Measurements from ENCODE around the gene RASA4.
"Not testable (repeated sequence)": the region's sequence is repeated elsewhere in the genome, so short reads cannot be mapped to it uniquely, and the experiment has no call there.

The RASA4 gene

DNA sequence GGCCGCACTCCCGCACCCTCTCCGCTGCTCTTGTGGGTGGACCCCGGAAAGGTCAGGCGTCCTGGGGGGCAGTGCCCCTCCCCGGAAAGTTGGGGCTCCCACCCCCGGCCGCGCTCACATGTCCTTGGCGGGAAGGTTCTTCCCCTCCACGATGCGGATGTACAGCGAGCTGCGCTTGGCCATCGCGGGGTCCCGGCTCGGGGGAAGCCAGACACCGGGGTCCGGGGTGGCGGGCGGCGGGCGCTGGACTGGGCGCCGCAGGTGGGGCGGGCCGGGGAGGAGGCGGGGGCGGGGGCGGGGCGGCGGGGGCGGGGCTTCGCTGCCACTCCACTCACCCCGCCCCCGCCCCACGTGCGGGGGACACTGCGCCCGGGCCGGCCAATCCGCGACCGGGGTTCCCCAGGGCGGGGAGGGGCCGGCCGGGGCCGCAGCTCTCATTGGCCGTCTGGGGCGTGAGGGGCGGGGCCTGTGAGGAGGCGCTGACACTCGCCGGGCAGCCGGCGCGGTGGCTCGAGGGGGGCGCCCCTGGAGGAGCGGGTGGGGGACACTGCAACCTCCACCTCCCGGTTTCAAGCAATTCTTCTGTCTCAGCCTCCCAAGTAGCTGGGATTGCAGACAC is at the start of gene RASA4:
TSS of gene RASA4 (minus strand) at position 250 of the 619 bp plus-strand sequence. CDS start at position 183, 67 bp downstream.
- peak; percentile 48 for DNase-seq

DNA sequence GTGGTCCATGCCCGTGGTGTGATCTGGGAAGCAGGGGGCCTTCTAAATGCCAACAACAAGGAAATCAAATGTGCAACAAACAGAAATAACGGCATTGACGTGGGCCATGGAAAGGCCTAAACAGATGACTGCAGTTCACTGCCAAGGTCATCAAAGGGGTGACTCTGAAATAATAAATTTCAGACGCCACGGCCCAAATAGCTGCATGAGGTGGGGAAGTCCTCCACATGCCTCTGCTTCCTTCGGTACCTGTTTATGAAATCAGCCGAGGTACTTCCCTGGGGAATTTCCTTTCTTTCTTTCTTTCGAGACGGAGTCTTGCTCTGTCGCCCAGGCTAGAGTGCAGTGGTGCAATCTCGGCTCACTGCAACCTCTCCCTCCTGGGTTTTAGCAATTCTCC is 48.2 kb upstream of the RASA4 start:
- DNase-seq: not testable (repeated sequence)

GRCh38 chr7:102649924-102650323 is 33.4 kb upstream of the RASA4 start, which contains the start of gene SPDYE2B:
Gene SPDYE2B, plus strand, starts transcription at chr7:102650319. Its CDS starts 2,030 bp downstream, at chr7:102652349.
- not testable (repeated sequence) for DNase-seq

- DNase-seq: not testable (repeated sequence)
Observed at GRCh38 chr7:102647813-102648212, 31.3 kb upstream of the RASA4 start.

DNA sequence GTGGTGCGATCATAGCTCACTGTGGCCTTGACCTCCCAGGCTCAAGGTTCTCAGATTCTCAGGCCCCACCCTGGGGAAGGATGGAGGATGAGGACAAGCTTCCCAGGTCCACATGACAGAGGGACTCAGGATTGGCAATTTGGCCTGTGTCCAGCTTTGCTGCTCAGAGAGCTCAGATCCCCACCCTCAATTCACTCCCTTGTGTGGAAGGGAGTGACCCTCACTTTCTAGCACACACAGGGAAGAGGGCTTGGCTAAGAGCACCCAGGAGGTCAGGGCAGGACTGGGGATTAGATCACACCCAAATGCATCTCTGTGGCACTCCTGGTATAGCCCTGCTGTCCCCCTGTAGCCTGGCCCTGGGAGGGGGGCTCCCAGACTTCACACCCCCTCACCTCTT is 26.8 kb upstream of the RASA4 start:
- DNase-seq: not testable (repeated sequence)

- DNase-seq: not testable (repeated sequence)
Observed at GRCh38 chr7:102642691-102643090, 26.1 kb upstream of the RASA4 start, which contains the start of gene UPK3BL1. Gene UPK3BL1, minus strand, starts transcription at chr7:102642791. Its CDS starts 50 bp downstream, at chr7:102642741.

DNA sequence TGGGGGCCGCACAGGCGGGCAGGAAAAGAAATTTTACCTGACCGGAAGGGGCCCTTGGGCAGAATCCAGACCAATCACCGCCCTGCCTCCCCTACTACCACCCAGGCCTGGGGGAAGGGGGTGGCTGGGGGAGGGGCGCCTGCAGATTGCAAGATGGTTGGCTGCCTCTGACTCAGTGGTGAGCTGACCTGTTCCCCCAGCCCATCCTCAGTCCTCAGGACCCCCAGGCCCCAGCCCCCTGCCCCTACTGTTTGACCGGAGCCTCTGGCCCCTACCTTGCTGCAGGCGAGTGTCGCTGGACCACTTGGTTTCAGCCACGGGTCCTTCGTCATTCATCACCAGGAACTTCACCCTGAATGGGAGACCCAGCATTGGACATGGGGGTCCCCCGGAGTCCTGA is 22.3 kb upstream of the RASA4 start:
- not testable (repeated sequence) for DNase-seq

DNA sequence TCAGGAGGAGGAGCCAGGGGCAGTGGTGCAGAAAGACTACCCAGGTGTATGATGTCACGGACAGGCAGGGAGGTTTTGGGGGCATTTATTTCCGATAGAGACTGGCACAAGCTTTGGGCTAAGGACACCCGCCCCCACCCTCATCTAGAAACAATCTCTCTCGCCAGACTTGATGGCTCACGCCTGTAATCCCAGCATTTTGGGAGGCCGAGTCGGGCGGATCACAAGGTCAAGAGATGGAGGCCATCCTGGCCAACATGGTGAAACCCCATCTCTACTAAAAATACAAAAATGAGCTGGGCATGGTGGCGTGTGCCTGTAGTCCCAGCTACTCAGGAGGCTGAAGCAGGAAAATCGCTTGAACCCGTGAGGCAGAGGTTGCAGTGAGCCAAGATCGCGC is 20.4 kb upstream of the RASA4 start:
- DNase-seq: not testable (repeated sequence)

GRCh38 chr7:102635354-102635753 is 18.8 kb upstream of the RASA4 start:
- not testable (repeated sequence) for DNase-seq

DNA sequence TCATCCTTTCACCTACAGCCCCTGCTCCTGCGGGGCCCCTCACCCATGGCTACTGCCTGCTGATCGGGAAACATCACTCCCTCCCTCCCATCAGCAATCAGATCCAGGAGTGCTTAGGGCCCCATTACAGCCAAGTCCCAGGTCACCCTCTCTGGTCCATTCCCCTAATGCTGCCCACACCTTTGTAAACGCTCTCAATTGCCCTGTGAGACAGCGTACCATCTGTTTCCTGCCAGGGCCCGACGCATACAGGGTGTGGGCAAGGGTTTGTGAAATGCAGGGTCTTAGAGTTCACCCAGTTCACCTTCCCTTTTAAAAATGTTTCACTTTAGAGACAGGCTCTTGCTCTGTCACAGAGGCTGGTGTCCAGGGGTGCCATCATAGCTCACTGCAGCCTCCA is 17.7 kb upstream of the RASA4 start:
- not testable (repeated sequence) for DNase-seq

GRCh38 chr7:102630622-102631021 is 14.1 kb upstream of the RASA4 start:
- not testable (repeated sequence) for DNase-seq

DNA sequence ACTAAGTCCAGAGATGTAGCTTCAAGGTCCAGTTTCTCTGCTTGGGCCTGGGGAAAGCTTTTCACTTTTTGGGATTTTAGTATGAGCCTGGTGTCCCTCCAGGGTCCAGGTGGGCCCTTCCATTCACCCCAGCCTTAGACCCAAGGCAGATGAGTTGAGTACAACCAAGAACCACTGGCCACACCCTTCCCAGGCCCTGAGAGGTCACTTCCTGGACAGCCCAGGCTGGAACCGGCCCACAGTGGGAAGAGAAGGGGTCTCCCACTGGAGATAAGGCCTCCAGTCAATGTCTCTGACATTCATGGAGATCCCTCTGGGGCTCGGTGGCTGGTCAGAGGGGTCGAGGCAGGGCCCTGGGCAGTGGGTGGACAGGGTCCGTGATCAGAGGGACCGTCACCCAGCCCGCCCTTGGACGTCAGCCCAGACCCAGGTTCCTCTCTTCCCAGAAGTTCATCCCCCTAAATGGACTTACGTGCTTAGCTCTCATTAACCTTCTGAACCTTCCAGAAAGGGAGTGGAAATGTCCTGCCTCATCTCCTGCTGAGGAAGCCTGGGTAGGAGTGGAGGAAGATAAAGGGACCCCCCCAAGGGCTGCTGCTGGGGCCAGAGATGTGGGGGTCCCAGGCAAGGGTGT is 10.8 kb upstream of the RASA4 start:
- not testable (repeated sequence) for DNase-seq

DNA sequence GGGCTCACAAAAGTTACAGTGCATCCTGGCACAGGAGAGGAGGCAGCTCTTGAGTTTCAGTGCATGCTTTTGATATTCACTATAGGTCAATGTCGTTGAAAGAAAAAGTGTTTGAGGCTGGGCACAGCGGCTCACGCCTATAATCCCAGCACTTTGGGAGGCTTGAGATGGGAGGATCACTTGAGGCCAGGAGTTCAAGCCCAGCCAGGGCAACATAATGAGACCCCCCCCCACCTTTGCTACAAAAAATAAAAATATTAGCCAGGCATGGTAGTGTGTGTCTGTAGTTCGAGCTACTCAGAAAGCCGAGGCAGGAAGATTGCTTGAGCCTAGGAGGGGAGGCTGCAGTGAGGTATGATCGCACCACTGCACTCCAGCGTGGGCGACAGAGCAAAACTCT is 1.6 kb upstream of the RASA4 start:
- not testable (repeated sequence) for DNase-seq

- DNase-seq: not testable (repeated sequence)
Observed at GRCh38 chr7:102615930-102616329, 626 bp downstream of the RASA4 start.

GRCh38 chr7:102614873-102615272 is 1.7 kb downstream of the RASA4 start:
- DNase-seq: not testable (repeated sequence)

- DNase-seq: not testable (repeated sequence)
Observed at GRCh38 chr7:102614346-102614697, 2.2 kb downstream of the RASA4 start.

- DNase-seq: peak; percentile 25
Observed at GRCh38 chr7:102613575-102614345, 2.8 kb downstream of the RASA4 start.

DNA sequence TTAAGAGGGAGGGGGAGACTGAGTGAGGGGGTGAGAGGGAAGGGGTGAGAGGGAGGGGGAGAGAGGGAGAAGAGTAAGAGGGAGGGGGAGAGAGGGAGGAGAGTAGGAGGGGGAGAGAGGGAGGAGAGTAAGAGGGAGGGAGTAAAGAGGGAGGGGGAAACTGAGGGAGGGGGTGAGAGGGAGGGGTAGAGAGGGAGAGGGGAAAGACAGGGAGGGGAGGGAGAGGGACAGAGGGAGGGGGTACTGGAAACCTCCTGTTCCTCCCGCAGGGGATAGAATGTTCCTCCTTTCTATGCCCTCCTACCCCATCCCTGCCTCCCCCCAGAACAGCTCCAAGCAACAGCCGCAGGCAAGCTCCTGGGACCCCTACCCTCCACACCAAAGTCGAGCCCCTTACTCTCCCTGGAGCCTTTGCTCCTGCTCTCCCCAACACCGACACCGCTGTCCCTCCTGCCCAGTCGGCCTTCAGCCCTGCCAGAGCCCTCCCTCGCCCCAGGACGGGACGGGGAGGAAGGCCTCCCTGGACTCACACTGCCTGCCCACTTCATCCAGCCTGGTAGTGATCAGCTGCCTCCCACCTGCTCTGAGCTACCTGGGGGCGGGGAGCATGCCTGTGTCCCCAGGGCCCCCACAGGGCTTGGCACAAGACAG is 4.8 kb downstream of the RASA4 start:
- DNase-seq: not testable (repeated sequence)

DNA sequence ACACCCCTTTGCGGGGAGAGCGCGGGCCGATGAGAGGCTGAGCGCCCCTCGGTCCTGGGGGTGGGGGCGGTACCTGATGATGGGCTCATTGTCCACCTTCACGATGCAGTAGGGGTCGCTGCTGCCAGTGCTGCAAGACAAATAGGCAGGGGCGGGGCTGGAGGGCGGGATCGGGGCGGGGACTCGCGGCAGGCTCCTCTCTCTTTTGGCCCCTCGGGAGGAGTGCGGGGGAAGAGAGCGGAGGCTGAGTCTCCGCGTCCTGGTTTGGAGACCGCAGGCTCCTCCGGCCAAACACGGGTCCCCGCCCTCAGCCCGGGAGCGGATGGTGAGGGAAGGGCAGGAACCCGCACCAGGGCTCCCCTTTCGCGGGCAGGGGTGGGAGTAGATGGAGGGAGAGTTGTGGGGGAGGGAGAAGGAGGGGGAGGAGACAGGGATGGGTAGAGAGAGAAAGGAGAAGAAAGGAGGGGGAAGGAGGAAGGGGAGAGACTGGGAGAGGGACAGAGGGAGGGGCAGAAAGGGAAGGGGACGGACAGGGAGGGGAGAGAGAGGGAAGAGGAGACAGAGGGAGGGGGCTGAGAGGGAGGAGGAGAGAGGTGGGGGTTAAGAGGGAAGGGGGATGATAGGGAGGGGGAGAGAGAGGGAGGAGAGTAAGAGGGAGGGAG is 5.4 kb downstream of the RASA4 start:
- DNase-seq: not testable (repeated sequence)

- DNase-seq: not testable (repeated sequence)
Observed at GRCh38 chr7:102610441-102610840, 6.1 kb downstream of the RASA4 start.

DNA sequence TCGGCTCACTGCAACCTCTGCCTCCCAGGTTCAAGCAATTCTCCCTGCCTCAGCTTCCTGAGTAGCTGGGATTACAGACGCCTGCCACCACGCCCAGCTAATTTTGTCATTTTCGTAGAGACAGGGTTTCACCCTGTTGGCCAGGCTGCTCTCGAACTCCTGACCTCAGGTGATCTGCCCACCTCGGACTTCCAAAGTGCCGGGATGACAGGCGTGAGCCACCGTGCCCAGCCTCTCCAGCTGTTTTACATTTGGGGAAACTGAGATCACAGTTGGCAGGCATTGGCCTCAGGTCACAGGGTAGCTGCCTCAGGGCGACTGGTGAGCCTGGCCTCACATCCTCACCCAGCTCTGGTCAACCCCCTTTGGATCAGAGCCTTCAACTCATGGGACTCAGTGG is 6.8 kb downstream of the RASA4 start:
- DNase-seq: not testable (repeated sequence)

DNA sequence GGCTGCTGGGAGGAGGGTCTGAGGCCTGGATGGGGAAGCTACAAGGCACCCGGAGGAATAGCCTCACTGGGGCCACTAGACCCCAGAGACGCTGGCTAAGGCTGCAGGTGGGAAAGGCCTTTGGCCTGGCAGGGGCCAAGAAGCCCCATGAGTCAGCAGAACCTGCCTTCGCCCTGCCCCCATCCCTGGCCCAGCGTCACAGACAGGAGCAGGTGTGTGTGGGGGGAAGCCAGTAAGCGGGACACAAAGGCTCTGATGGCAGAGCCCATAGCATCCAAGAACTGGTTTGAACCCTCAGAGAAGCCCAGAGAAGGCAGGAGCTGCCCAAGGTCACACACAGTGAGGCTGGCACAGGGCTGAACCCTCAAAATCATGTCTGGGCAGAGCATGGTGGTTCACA is 9.7 kb downstream of the RASA4 start:
- DNase-seq: not testable (repeated sequence)
